Measurements from ENCODE around the gene CRLF3.
"Not testable (repeated sequence)": the region's sequence is repeated elsewhere in the genome, so short reads cannot be mapped to it uniquely, and the experiment has no call there.

Gene CRLF3, protein sequence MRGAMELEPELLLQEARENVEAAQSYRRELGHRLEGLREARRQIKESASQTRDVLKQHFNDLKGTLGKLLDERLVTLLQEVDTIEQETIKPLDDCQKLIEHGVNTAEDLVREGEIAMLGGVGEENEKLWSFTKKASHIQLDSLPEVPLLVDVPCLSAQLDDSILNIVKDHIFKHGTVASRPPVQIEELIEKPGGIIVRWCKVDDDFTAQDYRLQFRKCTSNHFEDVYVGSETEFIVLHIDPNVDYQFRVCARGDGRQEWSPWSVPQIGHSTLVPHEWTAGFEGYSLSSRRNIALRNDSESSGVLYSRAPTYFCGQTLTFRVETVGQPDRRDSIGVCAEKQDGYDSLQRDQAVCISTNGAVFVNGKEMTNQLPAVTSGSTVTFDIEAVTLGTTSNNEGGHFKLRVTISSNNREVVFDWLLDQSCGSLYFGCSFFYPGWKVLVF

DNA sequence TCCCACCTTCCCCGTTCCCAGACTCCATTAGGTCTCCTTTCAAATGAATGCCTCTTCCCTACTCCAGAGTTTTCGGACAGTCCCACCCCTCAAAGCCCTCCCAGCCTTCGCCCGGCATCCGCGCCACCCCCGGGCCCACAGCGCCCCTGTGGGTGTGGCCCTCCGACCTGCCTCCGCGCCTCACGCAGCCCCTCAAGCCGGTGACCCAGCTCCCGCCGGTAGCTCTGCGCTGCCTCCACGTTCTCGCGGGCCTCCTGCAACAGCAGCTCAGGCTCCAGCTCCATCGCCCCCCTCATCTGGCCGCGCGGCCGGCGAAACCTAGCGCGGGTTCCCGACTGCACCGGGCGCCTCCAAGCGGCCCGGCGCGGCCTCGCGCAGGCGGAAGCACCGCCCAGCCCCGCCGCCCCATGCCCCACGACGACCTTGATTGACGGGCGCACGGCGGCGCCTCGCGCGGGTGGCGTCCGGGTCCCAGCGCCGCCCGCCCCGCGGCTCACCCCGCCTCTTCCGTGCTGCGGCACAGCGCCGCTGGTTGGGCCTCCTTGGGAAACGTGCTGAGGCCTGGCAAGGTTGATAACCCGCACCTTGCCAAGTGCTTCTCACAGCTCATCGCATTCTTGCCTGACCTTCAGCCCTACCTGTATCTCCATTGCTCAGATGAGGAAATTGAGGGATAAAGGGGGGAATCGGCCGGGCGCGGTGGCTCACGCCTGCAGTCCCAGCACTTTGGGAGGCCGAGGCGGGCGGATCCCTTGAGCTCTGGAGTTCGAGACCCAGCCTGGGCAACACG is at the start of gene CRLF3:
CRLF3 (minus strand) TSS at position 337 of the 790 bp plus-strand sequence; CDS start at position 296, 41 bp downstream.
- DNase-seq, result peak; percentile 86

DNA sequence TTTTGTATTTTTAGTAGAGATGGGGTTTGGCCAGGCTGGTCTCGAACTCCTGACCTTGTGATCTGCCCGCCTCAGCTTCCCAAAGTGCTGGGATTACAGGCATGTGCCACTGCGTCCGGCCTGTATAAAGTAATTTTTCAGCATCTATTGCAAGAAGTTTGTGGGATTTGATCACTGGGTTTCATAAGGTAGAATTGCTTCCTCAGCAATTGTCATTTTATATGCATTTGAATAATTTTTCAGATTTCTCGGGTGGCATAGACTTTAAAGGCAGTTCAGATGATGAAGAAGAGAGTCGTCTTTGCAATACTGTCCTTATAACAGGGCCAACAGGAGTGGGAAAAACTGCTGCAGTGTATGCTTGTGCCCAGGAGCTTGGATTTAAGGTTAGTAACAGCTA is 44.5 kb upstream of the CRLF3 start:
- DNase-seq, result no peak

DNA sequence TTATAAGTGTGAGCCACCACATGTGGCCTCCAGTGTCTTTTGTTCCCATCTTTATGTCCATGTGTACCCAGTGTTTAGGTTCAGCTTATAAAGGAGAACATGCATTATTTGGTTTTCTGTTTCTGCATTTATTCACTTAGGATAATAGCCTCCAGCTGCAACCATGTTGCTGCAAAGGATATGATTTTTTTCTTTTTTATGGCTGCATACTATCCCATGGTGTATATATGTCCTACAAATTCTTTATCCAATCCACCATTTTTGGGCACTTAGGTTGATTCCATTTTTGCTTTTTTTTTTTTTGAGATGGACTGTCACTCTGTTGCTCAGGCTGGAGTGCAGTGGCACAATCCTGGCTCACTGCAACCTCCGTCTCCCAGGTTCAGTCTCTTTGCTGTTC is 40.1 kb upstream of the CRLF3 start:
- DNase-seq, result no peak

DNA sequence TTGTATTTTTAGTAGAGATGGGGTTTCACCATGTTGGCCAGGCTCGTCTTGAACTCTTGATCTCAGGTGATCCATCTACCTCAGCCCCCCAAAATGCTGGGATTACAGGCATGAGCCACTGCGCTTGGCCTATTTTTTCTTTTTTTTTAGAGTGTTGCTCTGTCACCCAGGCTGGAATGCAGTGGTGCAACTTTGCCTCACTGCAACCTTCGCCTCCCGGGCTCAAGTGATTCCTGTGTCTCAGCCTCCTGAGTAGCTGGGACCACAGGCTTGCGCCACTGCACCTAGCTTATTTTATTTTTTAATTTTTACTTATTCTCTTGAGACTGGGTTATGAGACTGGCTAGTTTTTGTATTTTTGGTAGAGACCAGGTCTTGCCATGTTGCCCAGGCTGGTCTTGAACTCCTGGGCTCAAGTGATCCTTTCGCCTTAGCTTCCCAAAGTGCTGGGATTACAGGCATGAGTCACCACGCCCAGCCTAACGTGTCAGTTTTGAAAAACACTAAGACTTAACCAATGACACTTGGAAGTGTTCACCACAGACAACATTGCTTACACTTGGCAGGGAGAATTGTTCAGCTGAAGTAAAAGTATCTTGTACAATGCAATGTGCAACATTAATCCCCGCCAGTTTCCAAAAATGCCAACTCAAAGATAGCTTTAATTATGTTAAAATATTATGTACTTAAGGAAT is 34.2 kb upstream of the CRLF3 start:
- DNase-seq, result no peak

DNA sequence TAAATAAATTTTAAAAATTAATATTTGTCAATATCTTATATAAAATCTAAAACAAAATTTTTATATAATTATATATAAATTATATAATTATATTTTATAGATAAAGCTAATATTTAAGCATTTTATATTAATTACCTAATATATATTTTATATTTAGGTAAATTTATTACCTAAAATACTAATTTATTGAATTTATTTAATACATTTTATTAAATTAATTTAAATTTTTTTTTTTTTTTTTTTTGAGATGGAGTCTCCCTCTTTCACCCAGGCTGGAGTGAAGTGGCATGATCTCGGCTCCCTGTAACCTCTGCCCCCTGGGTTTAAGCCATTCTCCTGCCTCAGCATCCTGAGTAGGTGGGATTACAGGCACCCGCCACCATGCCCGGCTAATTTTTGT is 29.7 kb upstream of the CRLF3 start:
- DNase-seq, result no peak

DNA sequence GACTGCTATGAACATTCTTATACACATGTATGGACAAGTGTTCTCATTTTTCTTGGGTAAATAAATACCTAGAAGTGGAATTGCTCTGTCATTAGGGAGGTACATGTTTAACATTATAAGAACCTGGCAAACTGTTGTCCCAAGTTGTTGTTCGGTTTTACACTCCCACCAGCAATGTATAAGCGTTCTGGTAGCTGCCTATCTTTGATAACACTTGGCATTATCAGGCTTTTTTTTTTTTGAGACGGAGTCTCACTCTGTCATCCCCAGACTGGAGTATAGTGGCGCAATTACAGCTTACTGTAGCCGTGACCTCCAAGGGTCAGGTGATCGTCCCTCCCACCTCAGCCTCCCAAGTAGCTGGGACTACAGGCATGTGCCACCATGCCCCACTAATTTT is 23.5 kb upstream of the CRLF3 start:
- no peak for DNase-seq

DNA sequence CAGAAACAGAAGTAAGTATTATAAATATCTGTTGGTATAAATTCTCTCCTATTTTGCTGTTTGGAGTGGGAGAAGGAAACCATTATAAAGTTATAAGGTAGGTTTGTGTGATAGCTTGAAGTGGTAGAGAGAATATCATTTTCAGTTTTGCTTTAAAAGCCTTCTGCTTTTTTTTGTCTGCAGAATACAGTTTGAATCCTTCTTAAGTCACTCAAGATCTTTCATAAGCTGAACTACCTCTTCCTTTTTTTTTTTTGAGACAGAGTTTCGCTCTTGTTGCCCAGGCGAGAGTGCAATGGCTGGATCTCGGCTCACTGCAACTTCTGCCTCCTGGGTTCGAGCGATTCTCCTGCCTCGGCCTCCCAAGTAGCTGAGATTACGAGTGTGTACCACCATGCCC is 16.3 kb upstream of the CRLF3 start:
- DNase-seq, result no peak

DNA sequence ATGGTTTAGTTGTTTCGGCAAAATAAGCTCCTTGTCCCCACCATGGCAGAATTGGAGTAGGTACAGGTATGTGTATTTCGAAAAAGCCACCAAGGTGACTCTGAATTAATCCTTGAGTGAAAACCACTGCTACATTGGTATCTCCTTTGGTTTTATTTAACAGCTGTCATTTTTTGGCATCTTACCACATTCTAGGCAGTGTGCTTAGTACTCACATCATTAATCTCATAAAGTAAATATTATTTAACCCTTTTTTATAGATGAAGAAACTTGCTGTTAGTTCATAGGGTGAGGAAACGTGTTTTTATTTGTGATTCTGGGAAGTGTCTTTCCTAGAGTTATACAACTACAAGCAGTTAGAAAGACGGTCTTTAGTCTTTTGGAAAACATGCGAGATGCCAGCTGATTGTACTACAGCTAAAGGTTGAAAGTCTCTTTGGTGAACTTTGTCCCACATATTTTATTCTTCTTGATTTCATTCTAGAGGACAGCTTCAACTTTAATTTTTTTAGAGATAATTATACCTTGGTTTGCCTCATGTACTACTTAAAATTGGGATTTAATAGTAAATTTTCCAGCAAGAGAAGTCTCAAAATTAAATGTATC is 13.8 kb upstream of the CRLF3 start:
- DNase-seq, result no peak

DNA sequence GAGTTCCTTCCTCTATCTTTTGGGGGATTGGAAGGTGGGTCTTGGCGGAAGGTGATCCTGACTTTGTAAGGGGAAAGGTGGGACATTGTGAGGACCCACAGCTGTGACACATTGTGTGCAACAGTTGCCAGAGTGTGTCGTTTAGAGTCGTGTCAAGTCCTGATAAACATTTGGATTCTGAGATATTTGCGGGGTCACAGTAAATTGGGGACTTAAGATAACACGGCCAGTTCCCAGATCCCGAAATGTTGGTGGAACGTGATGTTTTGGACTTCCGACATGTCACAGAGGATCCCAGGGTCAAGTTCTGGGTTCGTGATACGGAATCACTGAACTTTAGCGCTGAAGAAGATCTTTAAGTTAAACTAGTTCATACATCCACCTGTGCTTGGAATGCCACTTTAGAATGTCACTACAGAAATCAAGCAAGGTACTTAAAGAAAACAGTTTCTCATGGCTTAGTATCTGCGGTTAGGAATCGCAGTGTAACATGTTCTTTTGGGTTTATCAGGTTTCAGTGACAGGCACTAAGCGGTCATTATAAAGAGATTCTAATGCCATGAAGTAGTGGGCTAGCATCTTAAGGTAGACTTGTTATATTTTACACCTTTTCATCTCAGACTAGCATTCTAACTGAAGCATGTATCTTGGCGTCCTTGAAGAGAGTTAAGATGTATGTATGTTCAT is 8.1 kb upstream of the CRLF3 start:
- no peak for DNase-seq

DNA sequence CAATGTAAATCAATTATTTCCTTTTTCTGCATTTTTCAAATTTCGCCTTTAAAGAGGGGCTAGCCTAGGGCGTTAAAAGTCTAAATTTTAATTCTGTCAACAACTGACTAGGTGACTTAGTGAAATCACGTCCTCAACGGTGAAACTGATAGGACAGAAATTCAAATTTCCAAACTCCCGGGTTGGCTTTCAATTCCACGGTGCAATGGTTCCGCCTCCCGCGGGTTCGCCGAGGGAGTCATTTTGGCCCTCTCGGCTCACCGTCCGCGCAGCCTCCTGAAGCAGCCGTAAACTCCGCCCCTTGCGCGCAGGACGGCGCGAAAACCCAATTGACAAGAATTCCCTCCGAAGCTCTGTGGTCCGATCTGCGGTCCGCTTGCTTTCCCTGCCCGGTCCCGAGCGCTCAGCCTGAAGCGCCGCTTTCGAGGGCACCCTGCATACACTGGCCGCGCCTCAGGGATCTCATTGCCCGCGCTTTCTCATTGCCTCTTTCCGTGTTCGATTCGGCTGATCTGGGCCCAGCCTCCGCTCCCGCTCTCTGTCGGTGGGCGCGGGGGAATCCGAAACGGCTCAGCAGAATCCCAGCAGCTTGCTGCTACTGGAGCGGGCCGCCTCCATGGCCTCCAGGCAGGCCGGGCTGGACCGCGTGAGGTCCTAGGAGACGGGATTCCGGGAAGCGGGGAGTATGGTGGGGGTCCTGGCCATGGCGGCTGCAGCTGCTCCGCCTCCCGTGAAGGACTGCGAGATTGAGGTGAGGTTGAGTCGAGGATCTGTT is 7.4 kb upstream of the CRLF3 start, which contains the start of gene ATAD5:
ATAD5 (plus strand) TSS at position 304 of the 775 bp plus-strand sequence; CDS start at position 686, 382 bp downstream.
- DNase-seq, result peak; percentile 86

DNA sequence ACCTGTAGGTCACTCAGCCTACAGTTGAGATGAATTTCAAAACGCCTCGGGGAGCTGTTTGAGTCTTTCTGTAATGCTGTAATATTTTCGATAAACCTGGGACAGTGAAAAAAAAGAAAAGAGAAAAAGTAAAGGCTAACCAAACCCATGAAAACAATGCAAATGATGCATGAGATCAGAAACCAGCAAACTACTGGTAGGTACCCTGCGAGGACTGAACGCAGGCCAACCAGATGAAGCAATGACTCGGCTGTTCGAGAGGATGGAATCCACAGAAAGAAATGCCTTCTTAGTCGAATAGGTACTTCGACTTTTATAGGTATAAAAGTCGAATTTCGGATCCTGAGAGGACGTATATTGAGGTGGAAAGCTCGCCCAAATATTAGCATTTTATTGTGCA is 6.8 kb upstream of the CRLF3 start:
- no peak for DNase-seq

DNA sequence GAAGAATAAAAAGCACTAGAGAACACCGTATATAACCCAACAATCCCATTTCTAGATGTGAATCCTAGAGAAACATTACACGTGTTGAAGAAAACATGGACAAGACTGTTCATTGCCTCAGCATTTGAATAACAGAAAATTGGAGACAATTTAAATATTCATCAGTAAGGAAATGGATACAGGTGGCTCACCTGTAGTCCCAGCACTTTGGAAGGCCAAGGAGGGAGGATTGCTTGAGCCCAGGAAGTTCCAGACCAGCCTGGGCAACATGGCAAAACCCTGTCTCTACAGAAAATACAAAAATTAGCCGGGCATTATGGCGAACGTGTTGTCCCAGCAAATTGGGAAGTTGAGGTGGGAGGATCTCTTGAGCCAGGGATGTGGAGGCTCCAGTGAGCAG is 4.5 kb upstream of the CRLF3 start:
- no peak for DNase-seq

DNA sequence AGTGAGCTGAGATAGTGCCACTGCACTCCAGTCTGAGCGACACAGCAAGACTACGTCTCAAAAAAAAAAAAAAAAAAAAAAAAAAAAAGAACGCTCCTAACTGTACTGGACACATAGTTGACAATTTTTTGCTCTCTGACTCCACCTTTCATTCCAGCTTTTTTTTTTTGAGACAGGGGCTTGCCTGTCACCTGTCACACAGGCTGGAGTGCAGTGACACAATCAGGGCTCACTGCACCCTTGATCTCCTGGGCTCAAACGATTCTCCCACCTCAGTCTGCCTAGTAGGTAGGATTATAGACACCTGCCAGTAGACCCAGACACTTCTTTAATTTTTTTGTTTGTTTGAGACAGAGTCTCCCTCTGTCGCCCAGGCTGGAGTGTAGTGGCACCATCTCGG is 2.6 kb upstream of the CRLF3 start:
- DNase-seq, result no peak

DNA sequence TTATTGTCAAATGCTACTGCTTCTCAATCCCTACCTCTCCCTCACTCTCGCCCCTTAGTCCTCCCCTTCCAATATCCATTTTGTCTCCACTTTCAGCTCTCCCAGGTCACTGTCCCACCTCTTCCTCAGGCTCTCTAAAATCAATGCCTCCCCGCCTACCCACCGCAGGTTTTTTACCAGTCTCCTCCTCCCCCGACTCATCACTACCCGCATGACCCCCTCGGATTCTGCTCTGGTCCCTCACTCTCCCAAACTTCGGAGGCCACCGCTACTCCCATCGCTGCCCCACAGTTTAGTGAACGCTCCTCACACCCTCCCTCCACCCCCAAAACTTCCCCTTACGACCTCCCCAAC is 513 bp downstream of the CRLF3 start:
- no peak for DNase-seq

DNA sequence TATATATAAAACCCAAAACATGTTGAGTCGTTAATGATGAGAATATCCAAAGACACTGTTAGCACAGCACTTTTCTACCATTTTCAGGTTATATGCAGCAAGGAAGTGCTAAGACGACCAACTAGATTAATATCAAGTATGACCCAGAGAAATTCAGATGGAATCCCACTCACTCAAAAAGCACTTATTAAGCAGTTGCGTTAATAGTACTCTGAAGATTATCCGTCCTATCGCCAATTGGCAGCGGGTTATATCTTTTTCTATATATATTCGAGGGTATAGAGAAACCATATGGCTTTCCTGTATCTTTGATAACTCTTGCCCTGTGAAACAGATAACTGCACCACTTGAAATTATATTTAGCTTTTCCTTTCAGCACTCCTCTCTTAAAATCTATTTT is 1.1 kb downstream of the CRLF3 start:
- DNase-seq, result no peak

DNA sequence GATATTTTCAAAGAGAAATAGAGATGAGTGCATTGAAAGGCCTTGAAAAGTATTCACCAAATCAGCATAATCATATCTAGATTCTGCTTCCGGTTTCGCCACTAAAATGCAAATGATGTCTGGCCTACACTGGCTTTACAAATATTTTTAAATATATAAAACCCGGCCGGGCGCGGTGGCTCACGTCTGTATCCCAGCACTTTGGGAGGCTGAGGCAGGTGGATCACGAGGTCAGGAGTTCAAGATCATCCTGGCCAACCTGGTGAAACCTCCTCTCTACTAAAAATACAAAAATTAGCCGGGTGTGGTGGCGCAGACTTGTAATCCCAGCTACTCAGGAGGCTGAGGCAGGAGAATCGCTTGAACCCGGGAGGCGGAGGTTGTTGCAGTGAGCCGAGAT is 1.6 kb downstream of the CRLF3 start:
- DNase-seq, result not testable (repeated sequence)

DNA sequence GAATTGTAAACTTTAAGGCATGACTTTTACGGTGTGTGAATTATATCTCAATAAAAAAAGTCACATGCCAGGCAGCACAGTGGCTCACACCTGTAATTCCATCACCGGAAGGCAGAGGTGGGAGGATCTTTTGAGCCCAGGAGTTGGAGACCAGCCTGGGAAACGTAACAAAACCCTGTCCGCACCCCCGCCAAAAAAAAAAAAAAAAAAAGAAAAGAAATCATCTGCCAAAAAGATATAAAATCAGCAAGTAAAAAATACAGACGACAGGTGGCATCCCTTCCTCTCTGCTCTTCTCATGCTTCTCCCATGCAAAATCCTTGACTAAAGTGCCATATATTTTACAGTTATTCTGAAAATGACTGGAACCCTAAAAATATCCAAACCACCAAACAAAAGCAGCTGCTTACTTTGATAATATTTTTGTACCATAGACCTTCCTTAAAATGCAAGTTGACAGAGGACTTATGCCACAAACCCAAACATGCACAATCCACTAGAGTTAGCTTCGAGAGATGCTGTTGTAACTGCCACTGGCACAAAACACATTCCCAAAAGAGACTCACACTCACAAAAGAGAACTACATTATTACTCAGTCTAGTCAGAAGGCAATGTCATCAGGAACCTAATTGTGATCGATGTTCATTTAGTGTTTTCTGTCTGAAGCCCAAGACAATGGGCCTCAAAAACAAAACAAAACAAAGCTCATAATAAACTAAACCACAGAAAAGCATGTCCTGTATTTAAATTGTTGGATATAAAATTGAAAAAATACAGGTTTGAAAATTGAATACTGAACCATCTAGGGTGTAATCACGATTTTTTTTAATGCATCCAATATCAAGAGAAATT is 2.4 kb downstream of the CRLF3 start:
- no peak for DNase-seq

DNA sequence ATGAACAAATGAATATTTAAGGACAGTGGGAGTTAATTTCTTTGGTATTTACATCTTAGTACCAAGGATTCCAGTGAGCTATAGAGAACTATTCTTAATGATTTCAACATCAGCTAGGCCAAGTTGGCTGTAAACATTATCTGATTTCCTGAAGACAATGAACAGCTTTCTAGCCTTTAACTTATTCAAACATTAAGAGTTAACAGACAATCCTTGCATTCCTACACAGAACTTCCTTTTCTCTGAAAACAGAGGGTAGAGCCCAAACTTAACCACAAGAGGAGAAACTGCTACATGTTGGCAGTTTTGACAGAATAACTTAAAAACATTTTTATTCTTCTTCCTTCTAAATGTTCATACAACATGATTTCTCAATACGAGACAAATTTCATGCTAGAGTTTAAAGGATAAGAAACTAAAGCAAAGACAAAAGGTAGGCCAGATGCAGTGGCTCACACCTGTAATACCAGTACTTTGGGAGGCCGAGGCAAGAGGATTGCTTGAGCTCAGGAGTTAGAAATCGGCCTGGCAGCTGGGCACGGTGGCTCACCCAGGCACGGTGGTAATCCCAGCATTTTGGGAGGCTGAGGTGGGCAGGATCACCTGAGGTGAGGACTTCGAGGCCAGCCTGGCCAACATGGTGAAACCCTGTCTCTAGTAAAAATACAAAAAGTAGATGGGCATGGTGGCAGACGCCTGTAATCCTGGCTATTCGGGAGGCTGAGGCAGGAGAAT is 4.4 kb downstream of the CRLF3 start:
- DNase-seq, result no peak

DNA sequence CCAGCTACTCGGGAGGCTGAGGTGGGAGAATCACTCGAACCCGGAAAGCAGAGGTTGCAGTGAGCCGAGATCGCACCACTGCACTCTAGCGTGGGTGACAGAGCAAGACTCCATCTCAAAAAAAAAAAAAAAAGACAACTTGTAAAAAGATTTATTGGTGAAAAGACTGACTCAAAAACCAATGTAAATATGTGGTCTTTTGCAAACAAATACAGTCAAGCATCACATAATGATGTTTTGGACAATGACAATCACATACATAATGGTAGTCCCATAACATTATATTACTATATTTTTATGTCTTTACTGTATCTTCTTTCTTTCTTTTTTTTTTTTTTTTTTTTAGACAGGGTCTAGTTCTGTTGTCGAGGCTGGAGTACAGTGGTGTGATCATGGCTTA is 8.3 kb downstream of the CRLF3 start:
- DNase-seq, result no peak

DNA sequence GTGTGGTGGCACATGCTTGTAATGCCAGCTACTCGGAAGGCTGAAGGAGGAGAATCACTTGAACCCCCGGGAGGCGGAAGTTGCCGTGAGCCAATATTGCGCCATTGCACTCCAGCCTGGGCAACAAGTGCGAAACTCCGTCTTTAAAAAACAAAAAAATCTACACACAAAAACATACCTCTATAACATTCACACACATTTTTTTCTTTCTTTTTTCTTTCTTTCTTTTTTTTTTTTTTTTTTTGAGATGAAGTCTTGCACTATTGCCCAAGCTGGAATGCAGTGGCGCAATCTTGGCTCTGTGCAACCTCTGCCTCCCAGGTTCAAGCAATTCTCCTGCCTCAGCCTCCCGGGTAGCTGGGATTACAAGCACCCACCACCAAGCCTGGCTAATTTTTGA is 9.6 kb downstream of the CRLF3 start:
- DNase-seq, result not testable (repeated sequence)

Measured in stimulated activated CD4-positive, alpha-beta T cell treated with anti-CD3 and anti-CD28 coated beads, Interleukin-12 subunit alpha, Interleukin-12 subunit beta, amount 100 ng/mL, for 4 hours (primary cell).